ENCODE measurements around the gene EDDM3A. TPM values are rescaled to one million over a fixed set of nuclear protein-coding genes. Genes with fewer than 3 reads are reported as not detected.

Gene EDDM3A
- total and polyA plus RNA-seq, 5 donors from 2014 or later = not detected

DNA sequence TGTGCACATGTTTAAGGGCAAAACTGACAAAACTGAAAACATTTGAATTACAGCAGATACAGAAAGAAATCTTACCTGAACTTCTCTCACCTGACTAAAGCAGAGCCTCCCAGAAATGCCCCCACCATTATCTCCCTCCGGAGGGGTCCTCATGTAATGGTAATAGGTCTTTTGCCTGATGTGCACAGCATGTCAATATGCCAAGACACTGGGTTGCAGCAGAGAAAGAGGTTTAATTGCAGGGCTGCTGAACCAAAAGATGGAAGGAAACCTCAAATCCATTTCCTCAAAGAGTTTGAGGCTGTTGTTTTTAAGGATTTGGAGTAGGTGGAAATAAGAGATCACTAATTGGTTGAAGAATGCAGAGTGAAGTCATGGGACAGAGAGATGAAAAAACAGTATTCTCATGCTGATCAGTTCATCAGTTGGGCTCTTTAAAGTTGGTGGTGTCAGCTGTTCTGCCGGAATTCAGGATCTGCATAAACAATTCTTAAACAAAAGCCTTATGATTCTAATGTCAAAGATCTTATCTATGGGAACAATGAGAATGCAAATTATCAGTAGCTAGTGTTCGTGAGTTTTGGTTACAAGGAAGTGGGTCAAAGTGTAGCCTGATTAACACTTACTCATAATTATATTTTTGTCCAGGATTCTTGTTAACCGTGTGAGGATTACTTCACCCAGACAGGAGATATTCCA is 38.9 kb upstream of the EDDM3A start:
- no peaks in the 10 kb centered on the region for H3K9me3 Mint-ChIP-seq
- H3K27ac Mint-ChIP-seq = no peak overlapping the region
- no peaks in the 10 kb centered on the region for H3K4me1 Mint-ChIP-seq
- Histone ChIP-seq H3K27ac (ENCODE audit: insufficient read depth, low read length, poor library complexity, severe bottlenecking) (no peak overlapping the region), H3K9me3 (ENCODE audit: control insufficient read depth in 2 of 2, low read length in 2 of 2) (peaks cover 0 to 3% of the 10 kb centered on the region in 2 experiments), H3K36me3 (ENCODE audit: control insufficient read depth, insufficient read depth, low read length) (no peaks in the 10 kb centered on the region), H3K27me3 (ENCODE audit: control insufficient read depth, insufficient read depth, low read length) (peaks cover 8% of the 10 kb centered on the region), H3K4me3 (ENCODE audit: low read depth, low read length) (no peak overlapping the region), H3K4me1 (ENCODE audit: control insufficient read depth, insufficient read depth, low read length, poor library complexity, severe bottlenecking) (no peaks in the 10 kb centered on the region)
- H3K27me3 Mint-ChIP-seq = peaks cover 10% of the 10 kb centered on the region
- H3K4me3 Mint-ChIP-seq = no peak overlapping the region
- DNase-seq (no peak), ATAC-seq (ENCODE audit: low read depth in 2 of 2) (no peak)
- no peaks in the 10 kb centered on the region for H3K36me3 Mint-ChIP-seq

DNA sequence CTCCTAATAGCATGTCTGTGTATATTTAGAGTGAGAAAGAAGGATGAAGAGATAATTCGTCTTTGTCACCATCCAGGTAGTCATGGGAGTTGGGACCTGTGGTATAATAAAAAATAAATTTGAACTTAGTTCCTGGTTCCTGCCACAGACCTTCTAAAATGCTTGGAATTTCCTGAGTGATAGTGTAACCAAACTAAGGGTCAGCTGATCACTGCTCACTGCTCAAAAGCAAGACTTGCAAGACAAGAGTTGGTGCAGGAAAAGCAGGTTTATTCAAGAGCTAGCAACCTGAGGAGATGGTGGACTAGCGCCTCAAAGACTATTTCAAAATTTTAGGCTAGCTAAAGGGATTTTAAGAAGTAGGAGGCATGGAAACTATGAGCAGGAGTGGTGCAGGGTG is 38.1 kb upstream of the EDDM3A start:
- no peak for DNase-seq
- no peaks in the 10 kb centered on the region for H3K36me3 Mint-ChIP-seq
- no peak for ATAC-seq (ENCODE audit: low read depth in 2 of 2)
- H3K27ac Mint-ChIP-seq = no peak overlapping the region
- no peaks in the 10 kb centered on the region for H3K9me3 Mint-ChIP-seq
- no peak overlapping the region for H3K4me3 ChIP-seq (ENCODE audit: low read depth, low read length)
- H3K36me3 ChIP-seq (ENCODE audit: control insufficient read depth, insufficient read depth, low read length) = no peaks in the 10 kb centered on the region
- no peak overlapping the region for H3K4me3 Mint-ChIP-seq
- no peak overlapping the region for H3K27ac ChIP-seq (ENCODE audit: insufficient read depth, low read length, poor library complexity, severe bottlenecking)
- H3K27me3 Mint-ChIP-seq = peaks cover 11% of the 10 kb centered on the region
- H3K9me3 ChIP-seq (ENCODE audit: control insufficient read depth in 2 of 2, low read length in 2 of 2) = peaks cover 0 to 3% of the 10 kb centered on the region in 2 experiments
- H3K4me1 ChIP-seq (ENCODE audit: control insufficient read depth, insufficient read depth, low read length, poor library complexity, severe bottlenecking) = no peaks in the 10 kb centered on the region
- peaks cover 8% of the 10 kb centered on the region for H3K27me3 ChIP-seq (ENCODE audit: control insufficient read depth, insufficient read depth, low read length)
- no peaks in the 10 kb centered on the region for H3K4me1 Mint-ChIP-seq

DNA sequence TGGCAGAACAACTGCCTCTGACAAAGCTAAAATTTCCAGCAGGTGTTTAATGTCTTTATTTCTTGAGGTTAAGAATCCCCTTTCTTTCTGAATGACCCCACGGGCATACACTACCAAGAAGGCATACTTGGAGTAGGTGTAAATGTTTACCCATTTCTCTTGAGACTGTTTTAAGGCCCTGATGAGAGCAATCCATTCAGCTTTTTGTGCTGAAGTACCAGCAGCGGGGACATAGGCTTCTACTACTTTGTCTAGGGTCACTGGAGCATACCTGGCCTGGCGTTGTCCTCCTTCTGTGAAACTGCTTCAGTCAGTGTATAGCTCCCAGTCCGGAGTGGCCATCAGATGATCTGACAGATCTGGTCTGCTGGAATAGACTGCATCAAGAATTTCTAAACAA is 34.4 kb upstream of the EDDM3A start:
- Mint-ChIP-seq H3K36me3 (no peaks in the 10 kb centered on the region), H3K27ac (no peak overlapping the region), H3K9me3 (no peaks in the 10 kb centered on the region), H3K4me1 (no peaks in the 10 kb centered on the region), H3K27me3 (peaks cover 11% of the 10 kb centered on the region), H3K4me3 (no peak overlapping the region)
- DNase-seq = no peak
- Histone ChIP-seq H3K27ac (ENCODE audit: insufficient read depth, low read length, poor library complexity, severe bottlenecking) (no peak overlapping the region), H3K9me3 (ENCODE audit: control insufficient read depth in 2 of 2, low read length in 2 of 2) (no peaks in the 10 kb centered on the region), H3K4me3 (ENCODE audit: low read depth, low read length) (no peak overlapping the region), H3K27me3 (ENCODE audit: control insufficient read depth, insufficient read depth, low read length) (peaks cover 10% of the 10 kb centered on the region), H3K4me1 (ENCODE audit: control insufficient read depth, insufficient read depth, low read length, poor library complexity, severe bottlenecking) (no peaks in the 10 kb centered on the region), H3K36me3 (ENCODE audit: control insufficient read depth, insufficient read depth, low read length) (no peaks in the 10 kb centered on the region)
- ATAC-seq (ENCODE audit: low read depth in 2 of 2) = no peak

DNA sequence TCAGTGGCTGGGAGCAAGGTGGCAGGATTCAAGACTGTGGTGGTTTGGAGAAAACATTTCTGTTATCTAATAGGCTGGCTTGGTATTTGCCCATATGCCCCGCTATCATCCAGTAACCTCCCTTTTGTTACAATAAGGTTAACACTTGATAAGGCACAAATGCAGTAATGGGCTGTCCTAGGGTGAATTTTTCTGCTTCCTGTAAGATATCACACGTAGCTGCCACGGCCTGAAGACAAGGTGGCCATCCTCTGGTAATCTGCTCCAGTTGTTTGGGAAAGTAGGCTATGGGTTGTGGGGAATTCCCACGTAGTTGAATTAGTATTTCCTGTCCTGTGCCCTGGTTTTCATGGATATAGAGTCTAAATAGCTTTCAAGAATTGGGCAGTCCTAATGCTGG is 34.0 kb upstream of the EDDM3A start:
- Mint-ChIP-seq H3K4me3 (no peak overlapping the region), H3K36me3 (no peaks in the 10 kb centered on the region), H3K27ac (no peak overlapping the region), H3K9me3 (no peaks in the 10 kb centered on the region), H3K4me1 (no peaks in the 10 kb centered on the region), H3K27me3 (peaks cover 11% of the 10 kb centered on the region)
- no peak overlapping the region for H3K27ac ChIP-seq (ENCODE audit: insufficient read depth, low read length, poor library complexity, severe bottlenecking)
- DNase-seq (no peak), ATAC-seq (ENCODE audit: low read depth in 2 of 2) (no peak)
- no peaks in the 10 kb centered on the region for H3K36me3 ChIP-seq (ENCODE audit: control insufficient read depth, insufficient read depth, low read length)
- no peaks in the 10 kb centered on the region for H3K9me3 ChIP-seq (ENCODE audit: control insufficient read depth in 2 of 2, low read length in 2 of 2)
- H3K4me3 ChIP-seq (ENCODE audit: low read depth, low read length) = no peak overlapping the region
- H3K4me1 ChIP-seq (ENCODE audit: control insufficient read depth, insufficient read depth, low read length, poor library complexity, severe bottlenecking) = no peaks in the 10 kb centered on the region
- peaks cover 10% of the 10 kb centered on the region for H3K27me3 ChIP-seq (ENCODE audit: control insufficient read depth, insufficient read depth, low read length)

DNA sequence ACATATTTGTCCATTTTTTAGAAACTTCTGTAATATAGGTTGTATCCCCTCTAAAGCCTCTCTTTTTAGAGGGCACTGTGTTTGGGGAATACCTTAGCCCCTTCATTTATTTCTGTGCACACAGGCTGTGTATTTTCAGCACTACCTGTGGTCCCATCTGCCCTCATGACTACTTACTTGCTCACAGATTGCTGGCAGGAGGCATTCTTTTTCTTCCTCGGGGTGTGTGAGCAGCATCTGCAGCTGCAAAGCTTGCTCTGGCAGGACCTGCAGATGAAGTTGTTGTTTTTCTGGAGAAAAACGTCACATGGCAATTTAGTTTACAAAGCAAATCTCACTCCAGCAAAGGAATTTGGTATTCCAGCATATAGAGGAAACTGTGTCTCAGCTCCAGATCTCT is 32.8 kb upstream of the EDDM3A start:
- no peaks in the 10 kb centered on the region for H3K36me3 ChIP-seq (ENCODE audit: control insufficient read depth, insufficient read depth, low read length)
- Mint-ChIP-seq H3K36me3 (no peaks in the 10 kb centered on the region), H3K27ac (no peak overlapping the region), H3K27me3 (peaks cover 4% of the 10 kb centered on the region), H3K9me3 (no peaks in the 10 kb centered on the region), H3K4me1 (no peaks in the 10 kb centered on the region), H3K4me3 (no peak overlapping the region)
- no peak overlapping the region for H3K27ac ChIP-seq (ENCODE audit: insufficient read depth, low read length, poor library complexity, severe bottlenecking)
- no peaks in the 10 kb centered on the region for H3K9me3 ChIP-seq (ENCODE audit: control insufficient read depth in 2 of 2, low read length in 2 of 2)
- H3K4me1 ChIP-seq (ENCODE audit: control insufficient read depth, insufficient read depth, low read length, poor library complexity, severe bottlenecking) = no peaks in the 10 kb centered on the region
- no peak overlapping the region for H3K4me3 ChIP-seq (ENCODE audit: low read depth, low read length)
- H3K27me3 ChIP-seq (ENCODE audit: control insufficient read depth, insufficient read depth, low read length) = peaks cover 9% of the 10 kb centered on the region
- no peak for DNase-seq
- no peak for ATAC-seq (ENCODE audit: low read depth in 2 of 2)

DNA sequence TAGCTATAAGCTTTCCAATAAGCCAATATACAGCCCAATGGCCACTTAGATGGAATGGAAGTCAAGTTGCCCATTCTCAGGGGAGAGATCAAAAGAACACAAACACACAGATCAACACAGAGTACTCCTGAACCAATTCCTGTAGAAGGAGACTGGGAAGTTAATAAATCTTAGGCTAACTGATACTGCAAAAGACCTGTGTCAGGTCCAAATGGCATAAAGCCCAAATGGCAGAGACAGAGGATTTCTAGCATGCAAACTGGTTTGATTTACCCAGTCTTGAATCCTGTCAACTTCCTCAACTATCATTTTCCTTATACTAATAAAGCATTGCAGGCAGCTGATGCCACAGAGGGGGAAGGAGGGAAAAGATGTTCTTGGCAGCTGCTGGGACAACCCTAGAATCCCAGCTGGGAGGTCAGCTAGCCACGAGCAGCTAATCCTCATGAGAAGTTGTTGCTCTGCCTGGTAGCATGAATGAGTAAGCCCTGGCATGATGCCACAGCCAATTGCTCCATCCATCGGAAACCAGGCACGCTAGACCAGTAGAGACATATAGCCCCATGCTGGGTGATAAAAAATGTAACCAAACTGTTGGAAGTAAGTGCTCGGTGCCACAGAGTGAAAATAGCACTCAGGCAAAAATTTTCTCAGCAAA is 31.0 kb upstream of the EDDM3A start:
- DNase-seq (no peak), ATAC-seq (ENCODE audit: low read depth in 2 of 2) (no peak)
- H3K27me3 ChIP-seq (ENCODE audit: control insufficient read depth, insufficient read depth, low read length) = peaks cover 2% of the 10 kb centered on the region
- H3K27ac ChIP-seq (ENCODE audit: insufficient read depth, low read length, poor library complexity, severe bottlenecking) = no peak overlapping the region
- H3K36me3 Mint-ChIP-seq = no peaks in the 10 kb centered on the region
- H3K4me1 Mint-ChIP-seq = no peaks in the 10 kb centered on the region
- no peak overlapping the region for H3K4me3 ChIP-seq (ENCODE audit: low read depth, low read length)
- H3K27me3 Mint-ChIP-seq = peaks cover 4% of the 10 kb centered on the region
- no peaks in the 10 kb centered on the region for H3K9me3 ChIP-seq (ENCODE audit: control insufficient read depth in 2 of 2, low read length in 2 of 2)
- H3K27ac Mint-ChIP-seq = no peak overlapping the region
- no peaks in the 10 kb centered on the region for H3K9me3 Mint-ChIP-seq
- H3K4me3 Mint-ChIP-seq = no peak overlapping the region
- no peaks in the 10 kb centered on the region for H3K36me3 ChIP-seq (ENCODE audit: control insufficient read depth, insufficient read depth, low read length)
- no peaks in the 10 kb centered on the region for H3K4me1 ChIP-seq (ENCODE audit: control insufficient read depth, insufficient read depth, low read length, poor library complexity, severe bottlenecking)

DNA sequence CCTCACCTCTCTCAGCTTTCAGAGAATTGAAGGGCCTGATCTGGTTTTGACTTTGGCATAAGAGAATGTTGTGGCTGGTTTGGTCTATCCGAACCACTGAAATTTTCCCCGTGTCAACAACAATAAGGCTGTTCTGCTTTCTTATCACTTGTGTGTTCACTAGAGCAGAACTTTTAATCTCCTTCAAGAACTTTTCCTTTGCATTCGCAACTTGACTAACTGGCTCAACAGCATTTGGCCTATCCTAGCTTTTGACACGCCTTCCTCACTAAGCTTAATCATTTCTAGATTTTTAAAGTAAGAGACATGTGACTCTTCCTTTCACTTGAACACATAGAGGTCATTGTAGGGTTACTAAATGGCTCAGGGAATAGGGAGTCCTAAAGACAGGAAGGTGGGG is 25.9 kb upstream of the EDDM3A start:
- no peak overlapping the region for H3K4me3 Mint-ChIP-seq

DNA sequence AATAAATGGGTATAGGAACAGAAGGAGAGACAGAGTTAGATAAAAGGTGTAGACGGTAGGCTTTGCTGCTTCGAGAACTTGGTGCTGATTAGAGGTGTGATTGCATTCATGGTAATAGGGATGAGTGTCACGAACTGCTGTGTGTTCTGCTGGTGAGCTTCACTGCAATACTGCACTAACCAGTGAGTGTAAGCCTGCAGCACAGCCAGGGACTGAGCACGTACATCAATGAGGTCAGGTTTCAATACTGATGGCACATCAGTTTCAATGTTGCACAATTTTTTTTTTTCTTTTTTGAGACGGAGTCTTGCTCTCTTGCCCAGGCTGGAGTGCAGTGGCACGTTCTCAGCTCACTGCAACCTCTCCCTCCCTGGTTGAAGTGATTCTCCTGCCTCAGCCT is 24.9 kb upstream of the EDDM3A start:
- H3K4me1 ChIP-seq (ENCODE audit: control insufficient read depth, insufficient read depth, low read length, poor library complexity, severe bottlenecking) = no peaks in the 10 kb centered on the region
- no peaks in the 10 kb centered on the region for H3K36me3 ChIP-seq (ENCODE audit: control insufficient read depth, insufficient read depth, low read length)
- no peak overlapping the region for H3K27ac ChIP-seq (ENCODE audit: insufficient read depth, low read length, poor library complexity, severe bottlenecking)
- Mint-ChIP-seq H3K27me3 (peaks cover 30% of the 10 kb centered on the region), H3K27ac (no peak overlapping the region), H3K36me3 (no peaks in the 10 kb centered on the region), H3K9me3 (no peaks in the 10 kb centered on the region), H3K4me3 (no peak overlapping the region), H3K4me1 (peaks cover 0 to 3% (median 0%) of the 10 kb centered on the region in 4 donors)
- H3K27me3 ChIP-seq (ENCODE audit: control insufficient read depth, insufficient read depth, low read length) = peaks cover 5% of the 10 kb centered on the region
- H3K9me3 ChIP-seq (ENCODE audit: control insufficient read depth in 2 of 2, low read length in 2 of 2) = no peaks in the 10 kb centered on the region
- no peak for DNase-seq
- no peak overlapping the region for H3K4me3 ChIP-seq (ENCODE audit: low read depth, low read length)
- ATAC-seq (ENCODE audit: low read depth in 2 of 2) = no peak

More for the DNA sequence above, 25.9 kb upstream of the EDDM3A start:
- H3K9me3 ChIP-seq (ENCODE audit: control insufficient read depth in 2 of 2, low read length in 2 of 2) = no peaks in the 10 kb centered on the region
- no peak overlapping the region for H3K4me3 ChIP-seq (ENCODE audit: low read depth, low read length)
- no peaks in the 10 kb centered on the region for H3K4me1 ChIP-seq (ENCODE audit: control insufficient read depth, insufficient read depth, low read length, poor library complexity, severe bottlenecking)
- DNase-seq (no peak), ATAC-seq (ENCODE audit: low read depth in 2 of 2) (no peak)
- peaks cover 5% of the 10 kb centered on the region for H3K27me3 ChIP-seq (ENCODE audit: control insufficient read depth, insufficient read depth, low read length)
- no peaks in the 10 kb centered on the region for H3K36me3 ChIP-seq (ENCODE audit: control insufficient read depth, insufficient read depth, low read length)
- no peaks in the 10 kb centered on the region for H3K9me3 Mint-ChIP-seq
- no peak overlapping the region for H3K27ac Mint-ChIP-seq
- peaks cover 0 to 3% (median 0%) of the 10 kb centered on the region in 4 donors for H3K4me1 Mint-ChIP-seq
- H3K27ac ChIP-seq (ENCODE audit: insufficient read depth, low read length, poor library complexity, severe bottlenecking) = no peak overlapping the region
- H3K36me3 Mint-ChIP-seq = no peaks in the 10 kb centered on the region
- peaks cover 21% of the 10 kb centered on the region for H3K27me3 Mint-ChIP-seq

All from CD4-positive, CD25-positive, alpha-beta regulatory T cell (primary cell).